ENCODE data around the gene NRDE2.

- TF ChIP-seq POLR2AphosphoS5 (IDR thresholded peaks at IDR 0.05; ENCODE audit: low read depth, low read length) = no peak
- TF ChIP-seq REST (IDR thresholded peaks at IDR 0.05; ENCODE audit: insufficient read depth in 1 of 2, low read depth in 2 of 2, low read length in 1 of 2) = no peak
- no peak for TF ChIP-seq CTCF (IDR thresholded peaks at IDR 0.05)
These were observed 103.3 kb downstream of the NRDE2 start for GRCh38 chr14:90228478-90228877.
